ENCODE measurements around the gene NFATC4. TPM values are rescaled to one million over a fixed set of nuclear protein-coding genes. Genes with fewer than 3 reads are reported as not detected.

Gene NFATC4
- total RNA-seq, 1 experiment from 2014 or later, result 15.1 TPM

- Histone ChIP-seq H3K4me3 (ENCODE audit: low read length) (peak overlapping the region; percentile 98), H3K4me1 (ENCODE audit: insufficient read depth, low read length) (peaks cover 55% of the 10 kb centered on the region), H3K27me3 (ENCODE audit: low read length) (no peaks in the 10 kb centered on the region), H3K27ac (ENCODE audit: low read length) (peak overlapping the region; percentile 85), H3K36me3 (ENCODE audit: low read depth, low read length) (peaks cover 6% of the 10 kb centered on the region), H3K9ac (ENCODE audit: low read length) (peak overlapping the region; percentile 95), H3K9me2 (replicated peaks; ENCODE audit: low read length) (no peaks in the 10 kb centered on the region), H3K79me2 (ENCODE audit: low read length) (peaks cover 22% of the 10 kb centered on the region), H3K9me3 (ENCODE audit: low read length) (no peaks in the 10 kb centered on the region), H2AFZ (ENCODE audit: low read length) (no peak overlapping the region), H3K4me2 (ENCODE audit: low read length) (peak overlapping the region; percentile 100), H3F3A (ENCODE audit: low read length, unreplicated experiment) (no peaks in the 10 kb centered on the region), H4K20me1 (ENCODE audit: low read length) (no peaks in the 10 kb centered on the region)
- CTCF ChIA-PET, result no interaction called here
- intact Hi-C loops (cut with micrococcal nuclease), result no loop called here
- no peak for TF ChIP-seq EZH2 (IDR thresholded peaks at IDR 0.05; ENCODE audit: low read length, unreplicated experiment)
- TF ChIP-seq, protein P1, sequence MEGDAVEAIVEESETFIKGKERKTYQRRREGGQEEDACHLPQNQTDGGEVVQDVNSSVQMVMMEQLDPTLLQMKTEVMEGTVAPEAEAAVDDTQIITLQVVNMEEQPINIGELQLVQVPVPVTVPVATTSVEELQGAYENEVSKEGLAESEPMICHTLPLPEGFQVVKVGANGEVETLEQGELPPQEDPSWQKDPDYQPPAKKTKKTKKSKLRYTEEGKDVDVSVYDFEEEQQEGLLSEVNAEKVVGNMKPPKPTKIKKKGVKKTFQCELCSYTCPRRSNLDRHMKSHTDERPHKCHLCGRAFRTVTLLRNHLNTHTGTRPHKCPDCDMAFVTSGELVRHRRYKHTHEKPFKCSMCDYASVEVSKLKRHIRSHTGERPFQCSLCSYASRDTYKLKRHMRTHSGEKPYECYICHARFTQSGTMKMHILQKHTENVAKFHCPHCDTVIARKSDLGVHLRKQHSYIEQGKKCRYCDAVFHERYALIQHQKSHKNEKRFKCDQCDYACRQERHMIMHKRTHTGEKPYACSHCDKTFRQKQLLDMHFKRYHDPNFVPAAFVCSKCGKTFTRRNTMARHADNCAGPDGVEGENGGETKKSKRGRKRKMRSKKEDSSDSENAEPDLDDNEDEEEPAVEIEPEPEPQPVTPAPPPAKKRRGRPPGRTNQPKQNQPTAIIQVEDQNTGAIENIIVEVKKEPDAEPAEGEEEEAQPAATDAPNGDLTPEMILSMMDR (conservative IDR thresholded peaks at IDR 0.05; ENCODE audit: low read depth, low read length), result no peak
- no peak for TF ChIP-seq EZH2phosphoT487 (IDR thresholded peaks at IDR 0.05; ENCODE audit: borderline replicate concordance, low read length)
- POLR2A ChIA-PET (ENCODE audit: unreplicated experiment), result no interaction called here
- no peak for DNase-seq
- no peak for ATAC-seq
- BruUV-seq (replicated peaks), result no TSS peak
These were observed 60.8 kb downstream of the NFATC4 start for GRCh38 chr14:24428628-24429394.

Other genes starting within 250 kb of the NFATC4 start
- gene FITM1, start 237.5 kb upstream of the NFATC4 start, total RNA-seq (2014; rRNA removed), result 0.55 TPM in 1 of 2 replicates, not detected in the other
- gene PSME1, start 232.0 kb upstream of the NFATC4 start, total RNA-seq (2014; rRNA removed), result 140 and 163 TPM in 2 replicates
- gene EMC9, start 226.6 kb upstream of the NFATC4 start, total RNA-seq (2014; rRNA removed), result 30.1 and 36.7 TPM in 2 replicates
- gene PSME2, start 221.6 kb upstream of the NFATC4 start, total RNA-seq (2014; rRNA removed), result 211 and 297 TPM in 2 replicates
- 69.6 and 79.4 TPM in 2 replicates for gene RNF31, start 220.7 kb upstream of the NFATC4 start, total RNA-seq (2014; rRNA removed)
- gene IRF9, start 206.9 kb upstream of the NFATC4 start, total RNA-seq (2014; rRNA removed), result 10.5 and 20.6 TPM in 2 replicates
- 1.9 and 5.7 TPM in 2 replicates for gene REC8, start 196.1 kb upstream of the NFATC4 start, total RNA-seq (2014; rRNA removed)
- 193 and 211 TPM in 2 replicates for gene IPO4, start 179.4 kb upstream of the NFATC4 start, total RNA-seq (2014; rRNA removed)
- 52.1 and 58.3 TPM in 2 replicates for gene TM9SF1, start 172.7 kb upstream of the NFATC4 start, total RNA-seq (2014; rRNA removed)
- 0.11 TPM in 1 of 2 replicates, not detected in the other for gene TSSK4, start 162.5 kb upstream of the NFATC4 start, total RNA-seq (2014; rRNA removed)
- gene CHMP4A, start 154.7 kb upstream of the NFATC4 start, total RNA-seq (2014; rRNA removed), result 58.3 and 67.9 TPM in 2 replicates
- gene MDP1, start 152.1 kb upstream of the NFATC4 start, total RNA-seq (2014; rRNA removed), result 16.2 and 23.5 TPM in 2 replicates
- 330 and 337 TPM in 2 replicates for gene NEDD8, start 135.8 kb upstream of the NFATC4 start, total RNA-seq (2014; rRNA removed)
- 51.8 and 56.9 TPM in 2 replicates for gene GMPR2, start 135.3 kb upstream of the NFATC4 start, total RNA-seq (2014; rRNA removed)
- 31.7 and 39.8 TPM in 2 replicates for gene TINF2, start 125.6 kb upstream of the NFATC4 start, total RNA-seq (2014; rRNA removed)
- gene TGM1, start 105.0 kb upstream of the NFATC4 start, total RNA-seq (2014; rRNA removed), result 2.6 and 3.2 TPM in 2 replicates
- gene RABGGTA, start 96.6 kb upstream of the NFATC4 start, total RNA-seq (2014; rRNA removed), result 39.2 and 51.5 TPM in 2 replicates
- 15.8 and 15.9 TPM in 2 replicates for gene DHRS1, start 68.4 kb upstream of the NFATC4 start, total RNA-seq (2014; rRNA removed)
- gene NOP9, start 68.3 kb upstream of the NFATC4 start, total RNA-seq (2014; rRNA removed), result 30.4 and 35.5 TPM in 2 replicates
- gene CIDEB, start 60.2 kb upstream of the NFATC4 start, total RNA-seq (2014; rRNA removed), result not detected in 2 replicates
- gene LTB4R2, start 58.0 kb upstream of the NFATC4 start, total RNA-seq (2014; rRNA removed), result 9.3 and 19.3 TPM in 2 replicates
- 11.6 and 13.1 TPM in 2 replicates for gene LTB4R, start 56.7 kb upstream of the NFATC4 start, total RNA-seq (2014; rRNA removed)
- 0.04 TPM in 1 of 2 replicates, not detected in the other for gene ADCY4, start 33.1 kb upstream of the NFATC4 start, total RNA-seq (2014; rRNA removed)
- not detected in 2 replicates for gene RIPK3, start 28.2 kb upstream of the NFATC4 start, total RNA-seq (2014; rRNA removed)
- 2.7 and 3.1 TPM in 2 replicates for gene NYNRIN, start 30.8 kb downstream of the NFATC4 start, total RNA-seq (2014; rRNA removed)
- gene CBLN3, start 61.5 kb downstream of the NFATC4 start, total RNA-seq (2014; rRNA removed), result 2.9 and 3.4 TPM in 2 replicates
- gene KHNYN, start 61.8 kb downstream of the NFATC4 start, total RNA-seq (2014; rRNA removed), result 50.9 and 51.6 TPM in 2 replicates
- 24.7 and 29.8 TPM in 2 replicates for gene SDR39U1, start 74.6 kb downstream of the NFATC4 start, total RNA-seq (2014; rRNA removed)
- not detected in 2 replicates for gene CMA1, start 140.1 kb downstream of the NFATC4 start, total RNA-seq (2014; rRNA removed)
- gene CTSG, start 208.1 kb downstream of the NFATC4 start, total RNA-seq (2014; rRNA removed), result not detected in 2 replicates
- not detected in 2 replicates for gene GZMH, start 241.5 kb downstream of the NFATC4 start, total RNA-seq (2014; rRNA removed)